IMR-90 (cell line): ENCODE measurements around the gene CYP2C9. TPM values are rescaled to one million over a fixed set of nuclear protein-coding genes. Genes with fewer than 3 reads are reported as not detected.

ENCODE experiments used
- ATAC-seq: fragments of 200-7000 bp; cut with Tn5 transposase; 2 replicates; pipeline ENCODE4 v1.9.1; 2020; ENCODE audit warnings: low read depth, mild to moderate bottlenecking, moderate library complexity
- BruUV-seq: library from RNA; stranded (reverse); fragments of 400-500 nt; replicated peaks from 2 replicates; lab custom pipeline; 2021; lab: Mats Ljungman, UMichigan
- CTCF ChIA-PET: fragments of 300-600 bp; formaldehyde crosslinking; extraction: SDS; loops from one replicate; lab custom pipeline; 2021; ENCODE audit warnings: antibody characterized with exemption; lab: Yijun Ruan, JAX
- POLR2A ChIA-PET: fragments of 300-600 bp; sonication (Branson Sonifier 250); formaldehyde crosslinking; loops from one replicate; lab custom pipeline; 2022; ENCODE audit warnings: antibody characterized with exemption; ENCODE audit not compliant: unreplicated experiment; lab: Charles Lee
- DNase-seq: peaks from one replicate; pipeline ENCODE4 v3.0.0; 2013
- H2AFZ ChIP-seq: replicated peaks from 2 replicates; pipeline ENCODE3; 2013; ENCODE audit warnings: low read length, mild to moderate bottlenecking; ENCODE audit not compliant: poor library complexity
- H2AK5ac ChIP-seq: 2 replicates; pipeline ENCODE4 v1.6.1; 2013; ENCODE audit warnings: low read depth, low read length, inconsistent platforms
- H2AK9ac ChIP-seq: replicated peaks from 2 replicates; pipeline ENCODE3; 2013; ENCODE audit warnings: mild to moderate bottlenecking, low read depth, low read length, moderate library complexity; ENCODE audit not compliant: poor library complexity
- H2BK120ac ChIP-seq: 2 replicates; pipeline ENCODE4 v1.6.1; 2013; ENCODE audit warnings: low read depth, low read length, inconsistent platforms
- H2BK15ac ChIP-seq: 3 replicates; pipeline ENCODE4 v1.6.1; 2013; ENCODE audit warnings: low read depth, low read length, inconsistent platforms
- H2BK20ac ChIP-seq: 2 replicates; pipeline ENCODE4 v1.6.1; 2013; ENCODE audit warnings: low read depth, mild to moderate bottlenecking, inconsistent platforms, low read length, moderate library complexity
- H2BK5ac ChIP-seq: 2 replicates; pipeline ENCODE4 v1.6.1; 2013; ENCODE audit warnings: mild to moderate bottlenecking, low read depth, low read length, inconsistent platforms; ENCODE audit not compliant: poor library complexity, severe bottlenecking
- H3K14ac ChIP-seq: replicated peaks from 2 replicates; pipeline ENCODE4 v1.6.1; 2013; ENCODE audit warnings: low read depth, low read length, inconsistent platforms
- H3K18ac ChIP-seq: 2 replicates; pipeline ENCODE4 v1.6.1; 2013; ENCODE audit warnings: low read depth, low read length, control low read depth
- H3K23ac ChIP-seq: 2 replicates; pipeline ENCODE4 v1.6.1; 2013; ENCODE audit warnings: low read depth, low read length, inconsistent platforms
- H3K27ac ChIP-seq: 2 replicates; pipeline ENCODE4 v1.5.1; 2013; ENCODE audit warnings: mild to moderate bottlenecking, control low read depth, low read length; ENCODE audit not compliant: insufficient read depth
- H3K27me3 ChIP-seq: 2 replicates; pipeline ENCODE4 v1.6.1; 2013; ENCODE audit warnings: low read length; ENCODE audit not compliant: control insufficient read depth, insufficient read depth
- H3K36me3 ChIP-seq: 2 replicates; pipeline ENCODE4 v1.6.1; 2013; ENCODE audit warnings: low read length, mixed read lengths; ENCODE audit not compliant: control insufficient read depth, insufficient read depth
- H3K4ac ChIP-seq: 2 replicates; pipeline ENCODE4 v1.6.1; 2013; ENCODE audit warnings: low read depth, low read length, inconsistent platforms
- H3K4me1 ChIP-seq: 2 replicates; pipeline ENCODE4 v1.6.1; 2013; ENCODE audit warnings: low read length, mixed read lengths; ENCODE audit not compliant: control insufficient read depth, insufficient read depth
- H3K4me2 ChIP-seq: 2 replicates; pipeline ENCODE4 v1.6.1; 2013; ENCODE audit warnings: low read depth, mild to moderate bottlenecking, control low read depth, low read length, moderate library complexity
- H3K4me3 ChIP-seq: 2 replicates; pipeline ENCODE4 v1.5.1; 2013; ENCODE audit warnings: low read depth, mild to moderate bottlenecking, control low read depth, low read length, moderate library complexity; ENCODE audit not compliant: insufficient read depth
- H3K56ac ChIP-seq: 2 replicates; pipeline ENCODE4 v1.6.1; 2013; ENCODE audit warnings: low read length, inconsistent platforms; ENCODE audit not compliant: insufficient read depth; ENCODE audit errors: extremely low read depth
- H3K79me1 ChIP-seq, 2 experiments: 2 replicates each; pipeline ENCODE4 v1.6.1; 2013; ENCODE audit warnings: low read length in 2 of 2, inconsistent platforms in 1 of 2, low read depth in 1 of 2
- H3K9ac ChIP-seq: 2 replicates; pipeline ENCODE4 v1.6.1; 2013; ENCODE audit warnings: low read depth, low read length, control low read depth
- H3K9me1 ChIP-seq: 2 replicates; pipeline ENCODE4 v1.6.1; 2013; ENCODE audit warnings: low read length, inconsistent platforms; ENCODE audit not compliant: insufficient read depth
- H3K9me3 ChIP-seq: 2 replicates; pipeline ENCODE4 v1.6.1; 2013; ENCODE audit warnings: low read length; ENCODE audit not compliant: control insufficient read depth, insufficient read depth
- H4K20me1 ChIP-seq: 2 replicates; pipeline ENCODE4 v1.6.1; 2013; ENCODE audit warnings: low read length, inconsistent platforms; ENCODE audit not compliant: insufficient read depth
- H4K5ac ChIP-seq: 2 replicates; pipeline ENCODE4 v1.6.1; 2013; ENCODE audit warnings: mild to moderate bottlenecking, low read depth, low read length, control low read depth
- H4K8ac ChIP-seq, 2 experiments: 2 replicates each; pipeline ENCODE4 v1.6.1; 2013; ENCODE audit warnings: low read depth in 2 of 2, low read length in 2 of 2, control low read depth in 1 of 2, inconsistent platforms in 1 of 2
- H4K91ac ChIP-seq: 2 replicates; pipeline ENCODE4 v1.6.1; 2013; ENCODE audit warnings: low read depth, low read length, inconsistent platforms; ENCODE audit not compliant: insufficient read depth
- CEBPB ChIP-seq: IDR thresholded peaks from 2 replicates; pipeline ENCODE4 v1.6.1; 2012; ENCODE audit warnings: low read depth, low read length, improper control_type of control experiment
- ELK1 ChIP-seq: fragments of 150-350 bp; IDR thresholded peaks from 2 replicates; pipeline ENCODE4 v1.6.1; 2016; ENCODE audit warnings: low read depth, mild to moderate bottlenecking, low read length, moderate library complexity, borderline replicate concordance
- FOS ChIP-seq: fragments of 150-350 bp; IDR thresholded peaks from 2 replicates; pipeline ENCODE4 v1.6.1; 2016; ENCODE audit warnings: low read depth, low read length
- WGBS, 2 experiments: methylation state at CpG; one replicate each; pipeline versions ENCODE4 v1.1.5 to v1.1.7; 2013; ENCODE audit warnings: missing lambda C conversion rate in 2 of 2; ENCODE audit not compliant: insufficient read length in 1 of 2; ENCODE audit errors: extremely low coverage in 2 of 2; 5-methylcytosine and 5-hydroxymethylcytosine counted together
- dilution Hi-C: fragments of 300-500 bp; cut with HindIII; formaldehyde crosslinking; loops from one replicate; pipeline ENCODE4 v1.14.3; 2018; ENCODE audit warnings: low sequenced_read_pairs; ENCODE audit not compliant: unreplicated experiment
- in situ Hi-C: fragments of 300-500 bp; cut with MboI; formaldehyde crosslinking; loops from 3 replicates; pipeline ENCODE4 v1.14.3; 2019; ENCODE audit warnings: low sequenced_read_pairs, inconsistent platforms, mixed read lengths
- intact Hi-C: fragments of 100-400 bp; cut with micrococcal nuclease; formaldehyde crosslinking; loops from 2 replicates; pipeline ENCODE4 v1.10.0; 2022
- polyA plus RNA-seq, 3 experiments: library from polyadenylated mRNA; depleted of rRNA; stranded (reverse); fragments of >200 nt; gene quantifications; 2 replicates each; pipeline ENCODE4 v1.2.3, GENCODE V29; 2012; ENCODE audit warnings: low replicate concordance in 1 of 3
- total RNA-seq: library from RNA; depleted of rRNA; stranded (reverse); fragments of >200 nt; gene quantifications from 2 replicates; pipeline ENCODE4 v1.2.3, GENCODE V29; 2012
- TF ChIP-seq, protein P1 (sequence below): fragments of 150-350 bp; IDR thresholded peaks from 2 replicates; pipeline ENCODE4 v1.6.1; 2017; ENCODE audit warnings: mild to moderate bottlenecking, antibody characterized with exemption, low read length, low read depth

CYP2C9 gene
- total and polyA plus RNA-seq, 2 of the 4 experiments (the other 2 are of a cell fraction) = not detected

GRCh38 chr10:95035332-95036295, 97.2 kb downstream of the CYP2C9 start:
- TF ChIP-seq FOS = no peak
- TF ChIP-seq, protein P1, sequence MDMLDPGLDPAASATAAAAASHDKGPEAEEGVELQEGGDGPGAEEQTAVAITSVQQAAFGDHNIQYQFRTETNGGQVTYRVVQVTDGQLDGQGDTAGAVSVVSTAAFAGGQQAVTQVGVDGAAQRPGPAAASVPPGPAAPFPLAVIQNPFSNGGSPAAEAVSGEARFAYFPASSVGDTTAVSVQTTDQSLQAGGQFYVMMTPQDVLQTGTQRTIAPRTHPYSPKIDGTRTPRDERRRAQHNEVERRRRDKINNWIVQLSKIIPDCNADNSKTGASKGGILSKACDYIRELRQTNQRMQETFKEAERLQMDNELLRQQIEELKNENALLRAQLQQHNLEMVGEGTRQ = no peak
- TF ChIP-seq ELK1 = no peak
- no peak for TF ChIP-seq CEBPB
- Histone ChIP-seq H3K36me3 (no peaks in the 10 kb centered on the region), H3K56ac (no peak overlapping the region), H3K18ac (no peak overlapping the region), H2BK15ac (no peak overlapping the region), H2BK120ac (no peak overlapping the region), H2BK5ac (no peak overlapping the region), H3K27ac (no peak overlapping the region), H2BK20ac (no peak overlapping the region), H3K9me3 (peaks cover 5% of the 10 kb centered on the region; the same call in 1 of the 2 replicates), H3K14ac (no peak overlapping the region), H3K79me1 (no peaks in the 10 kb centered on the region), H4K20me1 (no peaks in the 10 kb centered on the region), H4K5ac (no peak overlapping the region), H2AK5ac (no peak overlapping the region), H2AFZ (no peak overlapping the region), H3K4me1 (no peaks in the 10 kb centered on the region), H4K8ac (no peak overlapping the region), H3K27me3 (no peaks in the 10 kb centered on the region), H3K4me2 (no peak overlapping the region), H4K91ac (no peak overlapping the region), H3K23ac (no peak overlapping the region), H2AK9ac (no peak overlapping the region), H3K4me3 (no peak overlapping the region), H3K4ac (no peak overlapping the region), H3K9me1 (no peaks in the 10 kb centered on the region), H3K9ac (no peak overlapping the region)
- BruUV-seq = no TSS peak
- ATAC-seq (no peak), DNase-seq (no peak)
- dilution Hi-C loops (no loop called here), intact Hi-C loops (no loop called here), in situ Hi-C loops (no loop called here)
- ChIA-PET POLR2A (no interaction called here), CTCF (no interaction called here)
- WGBS, 2 experiments = no CpG with 5 or more reads among the region's 4 CpGs
